ENCODE results near the gene CIDEC. TPM values are rescaled to one million over a fixed set of nuclear protein-coding genes. Genes with fewer than 3 reads are reported as not detected.

The CIDEC gene
- total and polyA plus RNA-seq, 2 of the 13 experiments (the other 11 are each of a cell fraction or from before 2014, with no cell fraction given): 2.5 to 10.4 TPM

GRCh38 chr3:9897408-9898372, 17.6 kb upstream of the CIDEC start (continued):
- TF ChIP-seq EP300 (IDR thresholded peaks at IDR 0.05; ENCODE audit: low read depth in 2 of 2, low read length in 2 of 2) (peak in 1 of 2 experiments; percentile 48; a peak in 3 of 4 replicates), EP300 (CRISPR knock-in tag; IDR thresholded peaks at IDR 0.05; ENCODE audit: borderline replicate concordance) (0 out of 2 replicates have a peak, but pooled peaks have one; percentile 6), ZNF441 (CRISPR knock-in tag; IDR thresholded peaks at IDR 0.05; ENCODE audit: borderline replicate concordance) (peak; percentile 52; the same call in 1 of the 2 replicates), POLR2AphosphoS5 (IDR thresholded peaks at IDR 0.05; ENCODE audit: low read depth, low read length) (no peak; the same call in none of the 2 replicates), STAT5B (CRISPR knock-in tag; IDR thresholded peaks at IDR 0.05) (no peak), ZNF549 (CRISPR knock-in tag; IDR thresholded peaks at IDR 0.05) (no peak), ZNF343 (CRISPR knock-in tag; IDR thresholded peaks at IDR 0.05) (peak; percentile 90; the same call in 1 of the 2 replicates), ZNF691 (CRISPR knock-in tag; IDR thresholded peaks at IDR 0.05; ENCODE audit: borderline replicate concordance, low read depth) (peak; percentile 74; the same call in 1 of the 2 replicates), ZFP90 (CRISPR knock-in tag; IDR thresholded peaks at IDR 0.05; ENCODE audit: borderline replicate concordance) (0 out of 2 replicates have a peak, but pooled peaks have one; percentile 17), ONECUT2 (CRISPR knock-in tag; IDR thresholded peaks at IDR 0.05) (no peak), NFE2 (CRISPR knock-in tag; IDR thresholded peaks at IDR 0.05) (no peak), HOXA3 (CRISPR knock-in tag; IDR thresholded peaks at IDR 0.05) (peak; percentile 86), ZNF704 (CRISPR knock-in tag; IDR thresholded peaks at IDR 0.05; ENCODE audit: borderline replicate concordance) (peak; percentile 48; the same call in 1 of the 2 replicates), ZNF710 (CRISPR knock-in tag; IDR thresholded peaks at IDR 0.05; ENCODE audit: borderline replicate concordance) (no peak; the same call in 1 of the 2 replicates), ZNF563 (CRISPR knock-in tag; IDR thresholded peaks at IDR 0.05) (no peak), ZNF768 (CRISPR knock-in tag; IDR thresholded peaks at IDR 0.05) (no peak), KLF12 (CRISPR knock-in tag; IDR thresholded peaks at IDR 0.05; ENCODE audit: borderline replicate concordance) (peak; percentile 12; the same call in 1 of the 2 replicates), ZNF724P (CRISPR knock-in tag; IDR thresholded peaks at IDR 0.05; ENCODE audit: borderline replicate concordance) (no peak), MLLT10 (CRISPR knock-in tag; IDR thresholded peaks at IDR 0.05) (no peak), ELF3 (CRISPR knock-in tag; IDR thresholded peaks at IDR 0.05) (peak; percentile 52), MIER3 (CRISPR knock-in tag; IDR thresholded peaks at IDR 0.05; ENCODE audit: borderline replicate concordance) (peak; percentile 60; the same call in 1 of the 2 replicates), ETV5 (CRISPR knock-in tag; IDR thresholded peaks at IDR 0.05; ENCODE audit: borderline replicate concordance) (peak; percentile 82; the same call in 1 of the 2 replicates)

Data from HepG2 (cell line).